Breast epithelium (tissue), 3 donors: Measurements from ENCODE around the gene CEACAM3.
A peak's percentile ranks its signal among the peaks of the same experiment; 100 is the strongest.

Experiments
- CTCF ChIP-seq, 3 donors: fragments of 450-650 bp; IDR thresholded peaks; one replicate each; pipeline ENCODE4 v1.5.1; 2016 to 2017; ENCODE audit warnings: antibody characterized with exemption in 3 of 3, mild to moderate bottlenecking in 3 of 3, moderate library complexity in 3 of 3
- POLR2A ChIP-seq: fragments of 450-650 bp; IDR thresholded peaks from one replicate; pipeline ENCODE4 v1.6.1; 2016; ENCODE audit warnings: antibody characterized with exemption, mild to moderate bottlenecking, moderate library complexity
- POLR2AphosphoS5 ChIP-seq, 3 donors: sonication (generic); formaldehyde crosslinking; IDR thresholded peaks; one replicate each; pipeline ENCODE4 v1.6.1; 2017; ENCODE audit warnings: antibody characterized with exemption in 3 of 3

- peak in 2 of 3 donors; percentile 70 to 72 for TF ChIP-seq CTCF (IDR thresholded peaks at IDR 0.05)
- TF ChIP-seq POLR2A, result no peak
- no peak for TF ChIP-seq POLR2AphosphoS5 (IDR thresholded peaks at IDR 0.05)
Measured at GRCh38 chr19:41795031-41795461, 1.3 kb upstream of the CEACAM3 start.
